GM13977 (cell line): ENCODE results near the gene OTOP3.

Experiments
- DNase-seq: peaks from one replicate; pipeline ENCODE4 v3.0.0; 2012; ENCODE audit warnings: low spot score
- in situ Hi-C: fragments of 300-500 bp; cut with MboI; formaldehyde crosslinking; loops from one replicate; pipeline ENCODE4 v1.12.0; 2022; ENCODE audit warnings: low sequenced_read_pairs, low pct_unique_long_range_greater_than_20kb, mixed read lengths, inconsistent platforms; ENCODE audit not compliant: unreplicated experiment
- TF ChIP-seq, protein P1 (sequence below): IDR thresholded peaks from 2 replicates; pipeline ENCODE4 v1.5.1; 2012; ENCODE audit warnings: mild to moderate bottlenecking, control low read depth; ENCODE audit not compliant: insufficient read depth; ENCODE audit errors: extremely low read depth, missing control alignments

The OTOP3 gene

DNA sequence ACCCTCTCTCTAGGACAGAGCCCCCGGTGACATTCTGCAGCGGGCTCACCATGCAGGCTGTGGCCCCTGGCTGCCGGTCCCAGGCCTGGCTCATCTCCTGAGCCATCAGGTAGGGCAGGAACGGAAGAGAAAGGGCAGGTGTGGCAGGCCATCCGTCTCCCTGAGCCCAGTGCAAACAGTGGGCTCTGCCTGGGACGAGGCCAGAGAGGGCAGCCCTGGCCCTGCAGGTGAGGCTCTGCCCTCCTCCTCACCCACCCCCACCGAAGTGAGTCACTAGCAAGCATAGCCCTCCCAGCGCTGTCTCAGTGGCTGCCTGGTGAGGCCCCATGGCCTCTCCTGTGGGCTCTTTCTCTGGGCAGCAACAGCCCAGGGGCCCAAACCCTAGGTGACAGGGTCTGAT lies 14.5 kb downstream of the OTOP3 start:
- no peak for DNase-seq

DNA sequence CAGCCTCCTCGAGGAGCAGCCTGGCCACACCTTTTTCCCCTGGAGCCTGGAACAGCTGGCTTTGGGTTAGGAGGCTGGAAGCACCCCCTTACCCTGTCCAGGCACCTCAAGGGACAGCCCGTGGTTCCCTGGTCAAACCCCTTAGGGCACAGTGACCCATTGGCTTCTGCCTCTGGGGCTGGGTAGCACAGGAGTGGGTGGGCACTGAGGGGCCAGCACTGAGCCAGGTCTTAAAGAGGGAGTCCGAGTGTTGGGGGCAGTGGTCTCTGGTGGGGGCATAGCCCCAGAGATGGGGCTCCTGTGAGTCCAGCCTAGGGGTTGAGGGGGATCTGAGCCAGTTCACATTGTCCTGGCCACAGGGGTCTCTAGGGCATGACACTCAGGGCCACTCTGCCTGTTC lies 15.4 kb downstream of the OTOP3 start:
- in situ Hi-C loops: loop anchor here (10.0 kb wide), 1 partner anchor 254 kb away; the partner anchor contains the start of gene NUP85
- TF ChIP-seq, protein P1, sequence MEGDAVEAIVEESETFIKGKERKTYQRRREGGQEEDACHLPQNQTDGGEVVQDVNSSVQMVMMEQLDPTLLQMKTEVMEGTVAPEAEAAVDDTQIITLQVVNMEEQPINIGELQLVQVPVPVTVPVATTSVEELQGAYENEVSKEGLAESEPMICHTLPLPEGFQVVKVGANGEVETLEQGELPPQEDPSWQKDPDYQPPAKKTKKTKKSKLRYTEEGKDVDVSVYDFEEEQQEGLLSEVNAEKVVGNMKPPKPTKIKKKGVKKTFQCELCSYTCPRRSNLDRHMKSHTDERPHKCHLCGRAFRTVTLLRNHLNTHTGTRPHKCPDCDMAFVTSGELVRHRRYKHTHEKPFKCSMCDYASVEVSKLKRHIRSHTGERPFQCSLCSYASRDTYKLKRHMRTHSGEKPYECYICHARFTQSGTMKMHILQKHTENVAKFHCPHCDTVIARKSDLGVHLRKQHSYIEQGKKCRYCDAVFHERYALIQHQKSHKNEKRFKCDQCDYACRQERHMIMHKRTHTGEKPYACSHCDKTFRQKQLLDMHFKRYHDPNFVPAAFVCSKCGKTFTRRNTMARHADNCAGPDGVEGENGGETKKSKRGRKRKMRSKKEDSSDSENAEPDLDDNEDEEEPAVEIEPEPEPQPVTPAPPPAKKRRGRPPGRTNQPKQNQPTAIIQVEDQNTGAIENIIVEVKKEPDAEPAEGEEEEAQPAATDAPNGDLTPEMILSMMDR: no peak
- DNase-seq: no peak

More for the DNA sequence above, 14.5 kb downstream of the OTOP3 start:
- TF ChIP-seq, protein P1: no peak
- in situ Hi-C loops: loop anchor here (10.0 kb wide), 1 partner anchor 255 kb away; the partner anchor contains the start of gene NUP85

DNA sequence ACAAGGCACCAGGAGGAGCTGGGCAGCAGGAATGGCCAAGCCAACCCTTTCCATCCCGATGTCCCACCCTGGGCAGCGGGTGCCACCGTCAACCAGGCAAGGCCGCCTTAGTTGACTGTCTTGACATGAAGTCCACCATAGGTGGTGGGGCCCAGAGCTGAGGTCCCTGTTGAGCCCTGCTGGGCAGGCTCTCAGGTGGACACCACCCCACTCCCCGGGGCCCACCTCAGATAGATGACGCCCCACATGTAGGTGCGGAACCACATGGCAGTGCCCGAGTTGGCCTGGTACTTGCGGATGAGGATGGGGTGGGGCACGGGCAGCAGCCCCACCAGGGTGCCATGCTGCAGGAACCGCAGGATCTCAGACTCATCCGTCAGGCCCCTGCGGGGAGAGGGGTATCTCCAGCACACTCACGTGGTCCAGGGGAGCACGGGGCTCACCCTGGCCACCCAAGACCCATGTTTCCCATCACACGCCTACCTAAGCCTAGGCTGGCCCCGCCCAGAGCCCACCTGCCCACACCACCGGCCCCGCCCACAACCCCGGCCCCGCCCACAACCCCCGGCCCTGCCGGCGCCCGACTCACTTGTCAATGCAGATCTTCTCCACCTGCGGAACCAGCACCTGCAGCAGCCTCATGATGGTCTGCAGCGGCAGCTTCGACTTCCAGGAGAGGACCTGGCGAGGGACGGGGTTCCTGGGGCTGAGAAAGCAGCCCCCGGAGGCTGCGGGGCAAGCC lies 16.2 kb downstream of the OTOP3 start:
- no peak for DNase-seq
- in situ Hi-C loops: loop anchor here (10.0 kb wide), 1 partner anchor 253 kb away; the partner anchor contains the start of gene NUP85
- TF ChIP-seq, protein P1: no peak

DNA sequence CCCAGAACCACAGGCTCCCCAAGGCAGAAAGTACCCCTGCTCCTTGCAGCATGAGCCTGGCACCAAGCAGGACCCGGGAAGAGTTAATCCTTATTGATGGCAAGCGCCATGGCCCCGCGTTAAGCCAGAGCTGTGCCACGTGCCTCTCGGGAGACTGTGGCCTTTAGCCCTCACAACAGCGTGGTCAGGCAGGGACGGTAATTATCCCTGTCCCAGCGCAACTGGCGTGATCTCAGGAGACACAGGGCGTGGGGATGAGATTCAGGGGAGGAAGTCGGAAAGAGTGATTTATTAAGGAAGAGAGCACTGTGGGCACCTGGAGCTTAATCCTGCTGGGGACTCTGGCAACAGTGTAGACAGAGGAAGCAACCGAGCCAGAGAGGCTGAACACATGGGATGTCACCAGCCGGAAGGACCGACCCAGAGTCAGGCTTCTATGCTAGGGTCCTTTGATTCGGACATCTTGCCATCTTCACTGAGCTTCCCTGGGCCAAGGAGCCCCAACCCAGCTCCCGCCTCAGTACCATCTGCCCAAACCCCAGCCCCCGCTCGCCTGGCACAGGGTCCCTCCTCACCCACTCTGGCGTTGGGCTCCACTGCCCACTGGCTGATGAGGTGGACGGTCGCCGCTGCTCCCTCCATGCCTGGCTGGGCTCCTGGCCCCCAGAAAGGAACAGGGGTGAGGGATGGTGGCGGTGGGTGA lies 16.9 kb downstream of the OTOP3 start:
- in situ Hi-C loops: loop anchor here (10.0 kb wide), 1 partner anchor 252 kb away; the partner anchor contains the start of gene NUP85
- no peak for DNase-seq
- TF ChIP-seq, protein P1: no peak

DNA sequence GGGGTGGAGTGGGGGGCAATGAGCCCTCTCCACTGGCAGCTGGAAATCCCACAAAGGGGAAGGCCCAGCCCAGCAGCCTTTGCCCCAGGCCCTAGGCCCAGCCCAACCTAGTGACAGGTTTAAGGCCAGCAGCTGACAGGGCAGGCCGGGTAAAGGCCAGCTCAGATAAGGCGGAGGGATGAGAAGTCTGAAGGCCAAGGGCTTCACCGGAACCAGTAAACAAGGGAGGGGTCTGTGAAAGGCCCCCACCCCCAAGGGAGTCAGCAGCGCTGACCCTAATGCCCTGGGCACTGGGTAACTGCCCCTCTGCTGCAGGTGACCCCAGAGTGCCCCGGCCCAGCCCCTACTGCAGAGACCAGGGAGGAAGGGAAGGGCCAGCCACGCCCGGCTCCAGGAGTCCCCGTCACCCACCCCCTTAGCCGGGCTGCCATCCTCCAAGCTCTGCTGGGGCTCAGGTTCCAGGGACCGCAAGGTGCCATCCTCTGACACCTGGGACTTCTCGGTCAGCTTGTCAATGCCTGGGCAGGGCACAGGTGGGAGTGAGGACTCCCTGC lies 17.5 kb downstream of the OTOP3 start:
- in situ Hi-C loops: loop anchor here (10.0 kb wide), 1 partner anchor 252 kb away; the partner anchor contains the start of gene NUP85

DNA sequence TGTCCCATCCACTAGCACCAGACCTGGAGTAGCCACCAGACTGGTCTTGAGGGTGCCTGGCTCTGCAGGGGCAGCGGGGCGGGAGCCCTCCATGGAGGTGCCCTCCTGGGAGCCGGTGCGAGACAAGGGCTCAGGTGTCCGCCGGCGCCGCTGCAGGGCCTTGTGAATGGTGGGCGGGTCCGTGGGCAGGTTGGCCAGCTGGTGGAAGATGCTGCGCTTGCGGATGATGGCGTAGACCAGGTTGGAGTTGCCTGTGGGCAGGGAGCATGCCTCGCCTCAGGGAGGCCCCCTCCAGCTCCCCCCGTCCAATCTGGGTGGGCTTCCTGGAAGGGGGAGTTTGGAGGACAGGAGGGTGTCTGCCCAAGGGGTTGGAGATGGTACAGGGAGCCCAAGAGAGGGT lies 18.4 kb downstream of the OTOP3 start:
- TF ChIP-seq, protein P1: no peak
- no peak for DNase-seq
- in situ Hi-C loops: loop anchor here (10.0 kb wide), 1 partner anchor 251 kb away; the partner anchor contains the start of gene NUP85

More for the DNA sequence above, 17.5 kb downstream of the OTOP3 start:
- TF ChIP-seq, protein P1: no peak
- no peak for DNase-seq
